Hematopoietic multipotent progenitor cell treated with erythropoietin and hydrocortisone succinate and interleukin-3 and kit ligand, for 4 days (in vitro differentiated cells): Measurements from ENCODE around the gene CEP290.

ENCODE experiments used
- DNase-seq: peaks from one replicate; pipeline ENCODE4 v3.0.0-alpha.2; 2015

Gene CEP290, protein sequence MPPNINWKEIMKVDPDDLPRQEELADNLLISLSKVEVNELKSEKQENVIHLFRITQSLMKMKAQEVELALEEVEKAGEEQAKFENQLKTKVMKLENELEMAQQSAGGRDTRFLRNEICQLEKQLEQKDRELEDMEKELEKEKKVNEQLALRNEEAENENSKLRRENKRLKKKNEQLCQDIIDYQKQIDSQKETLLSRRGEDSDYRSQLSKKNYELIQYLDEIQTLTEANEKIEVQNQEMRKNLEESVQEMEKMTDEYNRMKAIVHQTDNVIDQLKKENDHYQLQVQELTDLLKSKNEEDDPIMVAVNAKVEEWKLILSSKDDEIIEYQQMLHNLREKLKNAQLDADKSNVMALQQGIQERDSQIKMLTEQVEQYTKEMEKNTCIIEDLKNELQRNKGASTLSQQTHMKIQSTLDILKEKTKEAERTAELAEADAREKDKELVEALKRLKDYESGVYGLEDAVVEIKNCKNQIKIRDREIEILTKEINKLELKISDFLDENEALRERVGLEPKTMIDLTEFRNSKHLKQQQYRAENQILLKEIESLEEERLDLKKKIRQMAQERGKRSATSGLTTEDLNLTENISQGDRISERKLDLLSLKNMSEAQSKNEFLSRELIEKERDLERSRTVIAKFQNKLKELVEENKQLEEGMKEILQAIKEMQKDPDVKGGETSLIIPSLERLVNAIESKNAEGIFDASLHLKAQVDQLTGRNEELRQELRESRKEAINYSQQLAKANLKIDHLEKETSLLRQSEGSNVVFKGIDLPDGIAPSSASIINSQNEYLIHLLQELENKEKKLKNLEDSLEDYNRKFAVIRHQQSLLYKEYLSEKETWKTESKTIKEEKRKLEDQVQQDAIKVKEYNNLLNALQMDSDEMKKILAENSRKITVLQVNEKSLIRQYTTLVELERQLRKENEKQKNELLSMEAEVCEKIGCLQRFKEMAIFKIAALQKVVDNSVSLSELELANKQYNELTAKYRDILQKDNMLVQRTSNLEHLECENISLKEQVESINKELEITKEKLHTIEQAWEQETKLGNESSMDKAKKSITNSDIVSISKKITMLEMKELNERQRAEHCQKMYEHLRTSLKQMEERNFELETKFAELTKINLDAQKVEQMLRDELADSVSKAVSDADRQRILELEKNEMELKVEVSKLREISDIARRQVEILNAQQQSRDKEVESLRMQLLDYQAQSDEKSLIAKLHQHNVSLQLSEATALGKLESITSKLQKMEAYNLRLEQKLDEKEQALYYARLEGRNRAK (N-terminal part only)

DNA sequence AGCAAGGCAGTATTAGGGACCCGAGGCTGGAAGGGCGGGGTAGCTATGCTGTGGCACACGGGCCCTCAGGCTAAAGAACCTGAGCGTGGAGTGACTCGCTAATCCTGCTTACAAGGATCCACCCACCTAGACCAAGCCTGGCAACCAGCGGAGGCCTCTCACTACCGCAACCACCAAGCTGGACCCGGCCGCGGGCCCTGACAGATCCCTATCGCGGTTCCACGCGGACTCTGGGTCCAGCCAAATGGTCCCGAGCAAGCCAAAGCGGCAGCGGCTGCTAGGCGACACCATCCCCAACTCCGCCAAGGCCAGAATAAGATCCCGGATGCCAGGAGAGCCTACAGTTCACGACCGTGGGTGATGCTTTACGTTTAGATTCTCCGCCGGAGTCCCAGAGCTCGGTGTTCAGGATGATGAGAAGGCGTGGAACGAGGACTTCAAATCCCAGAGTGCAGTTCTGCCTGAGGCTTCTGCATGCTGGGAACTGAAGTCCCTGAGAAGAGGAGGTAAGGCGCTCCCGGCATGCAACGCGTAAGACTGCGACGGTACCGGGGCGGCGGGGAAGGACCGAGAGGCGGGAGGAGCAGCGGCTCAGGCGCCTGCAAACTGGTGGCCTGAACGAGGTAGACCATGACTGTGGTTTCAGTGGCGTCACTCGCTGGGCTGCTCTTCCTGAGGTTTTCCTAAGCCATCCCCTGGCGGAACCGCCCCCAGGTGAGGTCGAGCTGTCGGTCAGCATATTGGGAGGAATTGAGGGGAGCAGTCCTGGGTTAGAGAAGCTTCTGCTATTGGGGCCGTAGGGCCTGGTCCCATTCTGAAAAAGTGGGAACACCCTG is at the start of gene CEP290, which contains the start of gene TMTC3:
TSS of gene CEP290 (minus strand) at position 315 of the 836 bp plus-strand sequence. CDS start 781 bp downstream, outside the sequence.
TSS of gene TMTC3 (plus strand) at position 534 of the 836 bp plus-strand sequence. CDS start 6,009 bp downstream, outside the sequence.
- DNase-seq, result peak; percentile 99

DNA sequence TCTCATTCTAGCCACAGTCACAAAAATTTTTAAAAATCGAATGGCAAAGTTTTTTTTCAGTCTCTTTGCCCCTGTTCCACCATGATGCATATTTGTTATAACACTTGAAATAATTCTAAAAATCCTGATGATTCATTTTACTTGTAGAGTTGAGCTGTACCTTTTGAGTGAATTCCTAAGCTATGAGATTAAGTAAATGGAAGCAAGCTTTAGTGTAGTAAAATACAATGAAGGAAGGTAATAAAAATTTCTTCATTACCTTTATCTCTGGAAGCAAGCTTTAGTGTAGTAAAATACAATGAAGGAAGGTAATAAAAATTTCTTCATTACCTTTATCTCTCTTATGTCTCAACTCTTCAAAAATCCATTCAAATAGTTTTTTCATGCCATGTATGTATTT is 46.3 kb upstream of the CEP290 start:
- DNase-seq, result no peak

DNA sequence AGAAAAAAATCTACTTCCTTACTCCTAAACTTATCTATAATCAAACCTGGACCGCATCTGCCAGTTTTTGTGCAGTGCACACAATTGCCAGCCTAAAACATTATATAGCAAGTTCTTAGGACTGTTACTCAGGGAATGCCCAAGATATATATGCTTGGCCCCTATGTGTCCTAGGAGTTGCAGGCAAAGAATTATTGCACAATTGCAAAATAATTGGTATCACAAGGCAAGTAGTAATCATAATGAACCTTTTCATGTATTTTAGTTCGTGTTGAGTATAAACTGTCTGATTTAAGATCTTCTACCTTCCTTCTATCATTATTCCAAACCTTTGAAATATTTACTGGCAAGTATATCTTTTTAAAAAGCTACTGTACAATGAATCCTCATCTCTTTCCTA is 45.7 kb upstream of the CEP290 start:
- no peak for DNase-seq

DNA sequence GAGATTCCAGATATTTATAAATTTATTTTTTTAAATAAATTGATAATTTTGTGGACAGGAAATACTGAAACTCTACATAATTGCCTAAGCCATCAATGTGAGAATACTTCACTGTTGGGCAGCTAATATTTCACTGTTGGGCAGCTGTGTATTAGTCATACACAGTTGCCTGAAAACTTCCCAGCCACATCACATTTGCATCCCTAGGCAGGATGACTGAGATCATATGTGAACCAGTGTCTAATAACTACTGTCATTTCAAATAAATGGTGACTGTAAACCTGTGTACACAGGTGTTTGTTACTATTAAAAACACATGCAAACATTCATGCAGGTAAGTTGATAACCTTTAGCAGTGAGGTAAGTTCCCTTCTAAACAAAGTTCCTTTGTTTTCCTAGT is 44.1 kb upstream of the CEP290 start:
- DNase-seq, result no peak

DNA sequence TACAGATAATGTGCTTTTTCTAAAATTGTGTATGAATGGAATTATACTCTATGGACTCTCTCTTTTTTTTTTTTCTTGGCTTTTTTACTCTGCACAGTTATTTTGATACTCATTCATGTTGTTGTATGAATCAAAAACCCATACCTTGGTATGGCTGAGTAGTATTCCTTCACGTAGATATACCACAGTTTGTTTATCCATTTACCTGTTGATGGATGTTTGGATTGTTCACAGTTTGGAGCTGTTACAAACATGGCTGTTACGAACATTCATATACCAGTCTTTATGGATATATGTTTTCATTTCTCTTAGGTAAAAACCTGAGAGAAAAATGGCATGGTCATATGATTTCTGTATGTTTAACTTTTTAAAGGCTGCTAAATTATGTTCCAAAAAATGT is 43.4 kb upstream of the CEP290 start:
- DNase-seq, result no peak

DNA sequence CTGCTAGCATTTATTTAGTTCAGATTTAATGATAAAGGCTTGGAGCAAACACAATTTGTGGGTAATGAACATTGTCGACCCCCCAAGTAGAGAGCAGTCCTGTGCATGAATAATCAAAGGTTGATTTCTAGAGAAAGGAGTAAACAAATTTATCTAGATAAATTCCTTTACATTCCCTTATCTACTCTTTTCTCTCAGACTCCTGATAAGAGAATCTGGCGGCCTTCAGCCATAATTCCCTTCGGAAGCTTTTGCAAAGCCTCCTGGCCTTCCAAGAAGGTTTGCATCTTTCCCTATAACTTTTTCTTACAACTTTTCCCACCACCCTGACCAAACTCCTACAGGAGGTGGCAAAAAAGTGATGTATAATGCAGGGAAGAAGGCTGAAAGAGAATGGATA is 42.3 kb upstream of the CEP290 start:
- no peak for DNase-seq

DNA sequence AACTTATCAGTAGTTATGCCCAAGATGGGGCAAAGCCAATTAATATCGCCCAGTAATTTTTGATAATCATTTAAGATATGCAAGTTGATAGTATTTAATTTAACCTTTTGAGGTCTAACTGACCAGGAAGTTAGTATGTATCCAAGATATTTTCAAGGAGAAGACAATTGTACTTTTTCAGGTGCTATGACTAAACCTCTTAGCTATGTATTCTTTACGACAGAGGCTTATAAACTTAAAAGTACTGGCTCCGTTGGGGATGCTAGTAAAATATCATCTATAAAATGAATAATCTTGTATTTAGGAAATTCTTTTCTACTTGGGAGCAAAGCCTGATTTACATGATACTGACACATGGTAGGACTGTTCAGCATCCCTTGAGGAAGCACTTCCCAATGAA is 40.5 kb upstream of the CEP290 start:
- no peak for DNase-seq

DNA sequence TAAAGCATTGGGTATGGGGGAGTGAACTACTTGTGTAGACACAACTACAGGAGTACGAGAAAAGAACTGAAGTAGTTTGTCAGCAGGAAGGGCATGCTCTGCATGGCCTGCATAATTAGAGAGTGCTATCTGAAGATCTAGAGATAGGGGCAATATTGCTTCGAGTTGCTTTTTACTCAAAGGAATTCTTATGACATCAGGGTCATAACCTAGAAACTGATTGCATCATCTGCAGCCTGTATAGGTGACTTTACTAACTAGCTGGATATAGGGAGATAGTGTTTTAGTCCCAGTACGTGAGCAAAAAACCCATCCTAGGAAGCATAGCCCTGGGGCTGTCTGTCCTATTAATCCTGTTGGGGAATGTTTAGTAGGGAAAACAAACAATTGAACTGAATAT is 40.0 kb upstream of the CEP290 start:
- DNase-seq, result peak; percentile 4

DNA sequence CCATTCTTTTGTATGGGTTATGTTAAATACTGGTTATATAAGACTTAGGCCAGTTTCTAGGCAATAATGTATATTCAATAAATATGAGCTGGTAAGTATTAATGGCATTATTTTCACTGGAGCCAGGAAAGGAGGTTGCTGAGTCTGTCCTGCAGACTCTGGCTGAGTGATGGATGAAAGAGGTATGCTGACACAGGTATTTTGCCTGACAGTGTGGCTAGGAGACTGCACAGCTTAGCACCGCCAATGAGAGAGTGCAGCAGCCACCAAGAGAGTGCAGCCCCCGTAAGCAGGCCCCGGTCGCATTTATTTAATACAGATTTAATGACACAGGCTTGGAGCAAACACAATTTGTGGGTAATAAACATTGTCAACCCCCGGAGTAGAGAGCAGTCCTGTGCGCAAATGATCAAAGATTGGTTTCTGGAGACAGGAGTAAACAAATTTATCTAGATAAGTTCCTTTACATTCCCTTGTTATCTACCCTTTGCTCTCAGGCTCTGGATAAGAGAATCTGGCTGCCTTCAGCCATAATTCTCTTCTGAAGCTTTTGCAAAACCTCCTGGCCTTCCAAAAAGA is 37.6 kb upstream of the CEP290 start:
- no peak for DNase-seq

DNA sequence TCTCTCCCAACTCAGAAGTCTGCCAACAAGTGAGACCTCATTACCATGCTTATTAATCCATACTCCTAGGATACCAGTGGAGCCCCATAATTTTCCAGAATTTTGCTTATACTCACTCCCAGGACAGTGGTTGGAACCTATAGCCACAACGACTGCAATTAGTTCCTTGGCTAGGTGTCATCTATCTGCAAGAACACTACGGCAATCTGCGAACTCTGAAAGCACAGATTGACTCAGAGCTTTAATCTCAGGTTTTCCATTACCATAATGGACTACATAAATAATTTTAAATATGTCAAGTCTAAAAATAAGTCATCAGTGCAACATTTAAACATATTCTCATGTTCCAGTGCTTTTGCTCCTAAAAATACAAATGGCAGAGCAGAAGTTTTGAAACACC is 33.7 kb upstream of the CEP290 start:
- no peak for DNase-seq

DNA sequence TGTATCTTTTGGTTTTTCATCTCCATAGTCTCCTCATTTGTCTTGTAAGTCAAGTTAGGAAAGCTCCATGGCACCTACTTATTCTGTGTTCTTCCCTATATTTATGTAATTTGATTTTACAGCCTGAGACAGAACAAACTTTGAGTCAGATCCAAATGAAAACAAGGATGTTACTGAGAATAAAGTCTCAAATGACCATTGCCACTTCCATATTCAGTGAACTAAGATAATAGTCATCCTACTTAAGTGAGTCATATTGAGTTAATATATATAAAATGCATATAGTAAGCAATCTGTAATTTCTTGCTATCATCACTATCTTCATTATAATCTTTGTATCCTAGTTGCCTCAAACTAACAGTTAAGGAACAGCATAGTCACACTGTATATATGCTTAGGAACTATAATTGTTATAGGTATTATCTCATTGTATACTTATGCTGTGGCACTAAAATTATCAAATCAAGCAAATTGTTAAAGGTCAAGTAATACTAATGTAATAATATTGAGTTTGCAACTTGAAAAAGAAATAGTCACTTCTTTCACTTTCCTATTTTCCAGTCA is 31.0 kb upstream of the CEP290 start:
- no peak for DNase-seq

DNA sequence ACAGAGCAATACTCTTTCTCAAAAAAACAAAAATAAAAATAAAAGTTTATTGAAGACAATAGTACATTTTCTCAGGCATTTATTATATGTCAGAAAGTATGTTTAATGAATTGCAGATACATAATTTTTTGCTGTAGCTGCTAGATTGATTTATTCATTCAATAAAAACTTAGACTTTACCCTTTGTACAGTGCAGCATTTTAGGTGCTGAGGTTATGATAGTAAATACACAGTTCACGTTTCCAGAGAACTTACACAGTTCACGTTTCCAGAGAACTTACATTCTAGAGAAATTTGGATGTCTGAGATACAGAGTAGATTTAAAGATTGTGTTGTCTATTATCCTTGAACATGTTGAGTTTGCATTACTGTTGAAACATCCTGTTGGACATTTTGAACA is 25.5 kb upstream of the CEP290 start:
- no peak for DNase-seq

DNA sequence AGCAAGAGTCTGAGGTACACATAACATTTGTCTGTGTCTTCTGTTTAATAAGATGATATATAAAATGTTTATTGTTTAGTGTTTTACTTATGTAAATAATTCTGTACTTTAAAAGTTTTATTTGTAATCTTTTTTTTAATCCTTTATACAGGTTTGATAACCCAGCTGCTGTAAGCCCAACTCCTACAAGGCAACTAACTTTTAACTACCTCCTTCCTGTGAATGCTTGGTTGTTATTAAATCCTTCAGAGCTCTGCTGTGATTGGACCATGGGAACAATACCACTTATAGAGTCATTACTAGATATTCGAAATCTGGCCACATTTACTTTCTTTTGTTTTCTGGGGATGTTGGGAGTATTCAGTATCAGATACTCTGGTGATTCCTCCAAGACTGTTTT is 24.3 kb upstream of the CEP290 start:
- no peak for DNase-seq

DNA sequence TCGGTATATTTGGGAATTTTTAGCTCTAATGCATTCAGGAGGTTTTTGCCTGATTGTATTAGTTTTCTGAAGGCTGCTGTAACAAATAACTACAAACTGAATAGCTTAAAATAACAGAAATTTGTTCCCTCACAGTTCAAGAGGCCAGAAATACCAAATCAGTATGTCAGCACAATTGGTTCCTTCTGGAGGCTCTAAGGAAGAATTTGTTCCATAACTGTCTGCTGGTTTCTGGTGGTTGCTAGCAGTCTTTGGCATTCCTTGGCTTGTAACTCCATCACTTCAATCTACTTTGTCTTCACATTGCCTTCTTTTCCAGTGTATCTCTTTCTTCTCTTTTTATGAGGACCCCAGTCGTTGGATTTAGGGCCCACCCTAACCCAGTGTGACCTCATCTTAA is 21.5 kb upstream of the CEP290 start:
- no peak for DNase-seq

DNA sequence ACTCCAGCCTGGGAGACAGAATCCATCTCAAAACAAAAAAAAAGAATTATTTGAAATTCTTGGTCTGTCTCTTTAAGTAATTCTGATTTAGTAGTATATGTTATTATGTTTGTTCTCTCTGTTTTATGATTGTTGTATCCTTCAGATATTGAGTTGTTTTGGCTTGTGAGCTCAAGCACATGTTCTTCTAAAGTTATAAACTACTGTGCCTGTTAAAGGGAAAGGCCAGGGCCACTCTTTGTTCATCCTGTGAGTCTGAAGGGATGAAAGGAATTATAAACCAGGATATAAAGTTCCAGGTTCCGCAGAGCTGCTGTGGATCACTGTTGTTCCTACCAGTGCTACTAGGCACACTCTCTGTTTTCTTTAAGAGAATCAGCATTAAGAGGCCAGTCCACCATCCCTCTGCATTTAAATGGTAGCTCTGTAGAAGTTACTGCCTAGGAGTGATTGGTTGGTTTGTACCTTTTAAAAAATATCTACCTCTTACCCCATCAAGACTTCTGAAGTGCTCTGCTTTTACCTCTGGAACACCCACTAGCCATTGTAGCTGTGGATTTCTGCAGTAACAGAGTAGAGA is 14.3 kb upstream of the CEP290 start:
- no peak for DNase-seq

DNA sequence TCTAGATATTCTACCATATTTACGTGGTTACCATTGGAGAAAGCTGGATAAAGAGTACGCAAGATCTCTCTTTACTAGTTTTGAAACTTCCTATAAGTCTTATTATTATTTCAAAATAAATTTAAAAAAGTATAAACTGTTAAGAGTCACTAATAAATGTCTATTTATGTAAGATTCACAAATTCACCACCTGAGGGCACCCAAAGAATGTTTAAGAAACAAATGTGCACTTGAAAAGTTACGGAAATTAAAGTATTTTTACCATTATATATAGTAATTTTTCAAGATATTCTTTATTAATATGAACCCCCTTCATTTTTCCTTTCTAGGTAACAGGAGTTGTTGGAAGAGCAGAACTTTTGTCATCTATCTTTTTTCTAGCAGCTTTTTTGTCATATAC is 12.1 kb upstream of the CEP290 start:
- peak; percentile 68 for DNase-seq

DNA sequence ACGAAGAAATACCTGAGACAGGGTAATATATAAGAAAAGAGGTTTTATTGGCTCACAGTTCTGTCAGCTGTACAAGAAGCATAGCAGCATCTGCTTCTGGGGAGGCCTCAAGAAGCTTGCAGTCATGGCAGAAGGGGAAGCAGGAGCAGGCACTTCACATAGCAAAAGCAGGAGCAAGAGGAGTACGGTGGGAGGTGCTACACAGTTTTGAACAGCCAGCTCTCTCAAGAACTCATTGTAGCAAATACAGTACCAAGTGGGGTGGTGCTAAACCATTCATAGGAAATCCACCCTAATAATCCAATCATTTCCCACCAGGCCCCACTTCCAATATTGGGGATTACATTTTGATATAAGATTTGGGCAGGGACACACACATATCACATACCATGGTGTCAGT is 8.2 kb upstream of the CEP290 start:
- DNase-seq, result no peak

DNA sequence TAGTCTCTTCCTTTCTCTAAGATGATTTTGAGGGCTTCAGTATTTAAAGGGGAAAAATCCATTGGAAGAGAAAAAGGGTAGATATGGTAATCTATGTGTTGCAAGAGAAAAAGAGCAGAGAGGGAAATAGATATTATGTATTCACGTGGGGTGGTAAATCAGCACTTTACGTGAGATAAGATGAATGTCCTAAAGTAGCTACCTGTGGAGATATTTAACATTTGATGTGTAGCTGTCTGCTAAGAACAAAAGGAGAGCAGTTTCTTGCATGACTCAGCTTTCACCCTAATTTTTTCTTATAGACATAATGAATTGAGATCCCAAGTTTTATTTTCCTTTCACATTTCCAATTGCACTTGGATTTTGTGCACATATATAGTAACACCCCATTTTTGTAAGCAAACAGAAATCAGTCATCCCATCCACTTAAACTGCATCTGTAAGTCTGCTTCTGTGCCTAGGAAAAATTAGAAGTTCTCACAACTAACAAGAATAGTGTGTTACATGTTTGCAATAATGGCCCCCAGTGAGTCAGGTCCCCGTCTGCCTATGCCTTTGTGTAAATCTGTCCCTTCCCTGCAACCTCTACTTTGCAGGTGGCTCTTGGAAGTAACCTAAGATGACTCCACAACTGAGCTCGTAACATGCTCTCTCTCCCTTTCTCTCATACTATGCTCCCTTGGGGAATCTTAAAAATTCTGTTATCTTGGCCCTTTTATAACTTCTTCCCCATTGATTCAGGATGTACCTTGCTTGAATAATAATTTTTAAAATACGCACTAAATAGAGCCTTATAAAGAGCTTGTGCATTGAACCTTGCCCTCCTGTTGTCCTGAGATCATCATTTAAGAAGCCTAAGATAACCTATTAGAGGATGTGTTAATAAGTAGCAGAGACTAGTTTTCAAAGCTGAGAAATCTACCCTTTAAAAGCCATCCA is 3.9 kb upstream of the CEP290 start:
- no peak for DNase-seq

DNA sequence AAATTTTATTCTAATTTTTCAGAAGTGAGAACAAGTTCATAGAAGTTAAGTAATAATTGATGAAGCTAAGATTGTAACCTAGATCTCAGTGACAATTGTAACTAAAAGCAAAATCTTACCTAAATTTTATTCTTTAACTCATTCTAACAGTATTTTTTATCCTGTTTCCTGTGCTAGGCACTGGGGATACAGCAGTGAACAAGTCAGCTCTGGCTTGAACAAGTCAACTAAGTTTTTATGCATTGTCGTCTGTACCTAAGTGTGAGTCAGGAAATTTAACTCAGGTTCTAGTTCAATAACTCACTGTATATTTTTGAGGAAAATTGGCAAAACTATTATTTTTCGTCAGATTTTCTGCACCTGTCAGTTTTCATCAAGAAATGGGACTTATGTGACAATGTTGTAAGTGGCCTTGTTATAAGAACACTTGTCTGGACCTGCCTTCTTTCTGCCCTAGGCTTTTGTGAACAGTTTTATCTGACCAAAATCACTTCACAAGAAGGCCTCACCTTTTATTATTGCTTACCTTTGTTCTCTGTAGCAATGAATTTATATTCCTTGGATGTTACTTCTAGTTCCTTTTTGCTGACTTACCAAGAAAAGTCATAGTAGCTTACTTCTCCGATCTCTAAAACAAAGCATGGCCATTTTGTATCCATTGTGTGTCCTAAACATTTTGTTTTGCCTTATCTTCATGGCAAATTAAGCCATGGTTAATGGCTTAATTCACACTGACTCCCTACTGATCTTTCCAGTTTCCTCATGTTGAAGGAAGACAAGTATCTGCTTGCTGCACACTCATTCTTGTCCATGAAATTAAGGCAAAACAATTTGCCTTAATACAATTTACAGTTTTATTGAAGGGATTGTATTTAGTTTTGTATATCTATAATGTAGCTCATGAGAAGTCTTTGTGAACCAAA is 2.9 kb upstream of the CEP290 start:
- DNase-seq, result no peak
